Esophagus muscularis mucosa (tissue), 4 donors: ENCODE data around the gene EML3. TPM values are rescaled to one million over a fixed set of nuclear protein-coding genes. Genes with fewer than 3 reads are reported as not detected.

ENCODE experiments used
- DNase-seq: peaks from one replicate; pipeline ENCODE4 v3.0.0-alpha.2; 2017; ENCODE audit errors: extremely low spot score
- H3K27ac ChIP-seq, 4 donors: fragments of 200-600 bp; sonication (generic); replicated peaks in 1 of 4; 1 replicate in 3 of 4; 2 replicates in 1 of 4; pipeline ENCODE4 v1.5.1; 2016 to 2019; ENCODE audit warnings: mild to moderate bottlenecking in 1 of 4
- H3K27me3 ChIP-seq, 4 donors: fragments of 200-600 bp; sonication (generic); one replicate each; pipeline versions ENCODE4 v1.5.1 to v1.6.0; 2016 to 2019
- H3K36me3 ChIP-seq, 4 donors: fragments of 200-600 bp; sonication (generic); one replicate each; pipeline ENCODE4 v1.5.1; 2016 to 2019
- H3K4me1 ChIP-seq, 4 donors: fragments of 200-600 bp; sonication (generic); one replicate each; pipeline ENCODE4 v1.5.1; 2016 to 2019
- H3K4me3 ChIP-seq, 4 donors: fragments of 200-600 bp; sonication (generic); 1 replicate in 2 of 4; 2 replicates in 2 of 4; pipeline ENCODE4 v1.5.1; 2016 to 2019; ENCODE audit warnings: mild to moderate bottlenecking in 4 of 4, moderate library complexity in 1 of 4
- H3K9me3 ChIP-seq, 4 donors: fragments of 200-600 bp; sonication (generic); 1 replicate in 3 of 4; 2 replicates in 1 of 4; pipeline ENCODE4 v1.5.1; 2016 to 2019
- CTCF ChIP-seq, 3 experiments: fragments of 200-600 bp in 2 of 3; fragments of 450-650 bp in 1 of 3; sonication (generic) in 2 of 3; IDR thresholded peaks; one replicate each; pipeline ENCODE4 v1.5.1; 2017 to 2019; ENCODE audit warnings: antibody characterized with exemption in 3 of 3, mild to moderate bottlenecking in 2 of 3, moderate library complexity in 1 of 3
- EP300 ChIP-seq: sonication (generic); formaldehyde crosslinking; IDR thresholded peaks from one replicate; pipeline ENCODE4 v1.6.1; 2017; ENCODE audit warnings: antibody characterized with exemption
- POLR2A ChIP-seq: fragments of 450-650 bp; IDR thresholded peaks from one replicate; pipeline ENCODE4 v1.6.1; 2017; ENCODE audit warnings: antibody characterized with exemption, moderate library complexity, mild to moderate bottlenecking, low read depth
- POLR2AphosphoS5 ChIP-seq, 2 donors: sonication (generic); formaldehyde crosslinking; IDR thresholded peaks; one replicate each; pipeline ENCODE4 v1.6.1; 2017; ENCODE audit warnings: antibody characterized with exemption in 2 of 2
- WGBS: methylation state at CpG from one replicate; pipeline ENCODE4 v1.1.5; 2018; 5-methylcytosine and 5-hydroxymethylcytosine counted together
- intact Hi-C: fragments of 100-400 bp; cut with DNase I; formaldehyde crosslinking; loops from one replicate; pipeline ENCODE4 v1.15.1; 2023
- total RNA-seq, 4 donors: library from RNA; depleted of rRNA; stranded (reverse); fragments of >200 nt; gene quantifications; one replicate each; pipeline versions ENCODE4 v1.1.0 to v1.2.1, GENCODE V29; 2016

EML3 gene
- total RNA-seq, 4 donors from 2014 or later = 27.0 to 33.6 (median 29.0) TPM

GRCh38 chr11:62605902-62606301, 6.7 kb downstream of the EML3 start:
- Histone ChIP-seq H3K4me3 (no peak overlapping the region), H3K27me3 (no peaks in the 10 kb centered on the region), H3K9me3 (no peaks in the 10 kb centered on the region), H3K36me3 (peaks cover 13 to 70% (median 60%) of the 10 kb centered on the region in 4 donors), H3K4me1 (peaks cover 20 to 49% (median 32%) of the 10 kb centered on the region in 4 donors), H3K27ac (no peak overlapping the region)
- DNase-seq = no peak
- 95% methylated on average over 15 of the region's 15 CpGs for WGBS
- TF ChIP-seq EP300 (no peak), POLR2A (no peak), CTCF (IDR thresholded peaks at IDR 0.05) (no peak), POLR2AphosphoS5 (IDR thresholded peaks at IDR 0.05) (no peak)
- intact Hi-C loops = no loop called here

- no peaks in the 10 kb centered on the region for H3K9me3 ChIP-seq
- 81% methylated on average over 3 of the region's 6 CpGs for WGBS
- DNase-seq = no peak
- H3K4me3 ChIP-seq = no peak overlapping the region
- H3K36me3 ChIP-seq = peaks cover 13 to 66% (median 58%) of the 10 kb centered on the region in 4 donors
- no peak overlapping the region for H3K27ac ChIP-seq
- intact Hi-C loops = no loop called here
- H3K4me1 ChIP-seq = peaks cover 18 to 49% (median 31%) of the 10 kb centered on the region in 4 donors
- no peaks in the 10 kb centered on the region for H3K27me3 ChIP-seq
- TF ChIP-seq POLR2AphosphoS5 (IDR thresholded peaks at IDR 0.05) = no peak
- no peak for TF ChIP-seq EP300
- no peak for TF ChIP-seq CTCF (IDR thresholded peaks at IDR 0.05)
- no peak for TF ChIP-seq POLR2A
Measured at GRCh38 chr11:62605467-62605866, 7.1 kb downstream of the EML3 start.

GRCh38 chr11:62604460-62605120, 8.0 kb downstream of the EML3 start:
- 91% methylated on average over 13 of the region's 13 CpGs for WGBS
- intact Hi-C loops = no loop called here
- Histone ChIP-seq H3K4me1 (peaks cover 23 to 54% (median 33%) of the 10 kb centered on the region in 4 donors), H3K4me3 (no peak overlapping the region), H3K27me3 (no peaks in the 10 kb centered on the region), H3K9me3 (no peaks in the 10 kb centered on the region), H3K36me3 (peaks cover 13 to 57% (median 51%) of the 10 kb centered on the region in 4 donors), H3K27ac (no peak overlapping the region)
- no peak for TF ChIP-seq CTCF (IDR thresholded peaks at IDR 0.05)
- no peak for TF ChIP-seq POLR2A
- TF ChIP-seq POLR2AphosphoS5 (IDR thresholded peaks at IDR 0.05) = no peak
- TF ChIP-seq EP300 = no peak
- no peak for DNase-seq

- Histone ChIP-seq H3K27me3 (no peaks in the 10 kb centered on the region), H3K4me1 (peaks cover 27 to 62% (median 39%) of the 10 kb centered on the region in 4 donors), H3K4me3 (no peak overlapping the region), H3K36me3 (peaks cover 13 to 50% (median 45%) of the 10 kb centered on the region in 4 donors), H3K27ac (peak overlapping the region in 2 of 4 donors; percentile 98 to 99), H3K9me3 (no peaks in the 10 kb centered on the region)
- TF ChIP-seq CTCF (IDR thresholded peaks at IDR 0.05) = no peak
- TF ChIP-seq POLR2AphosphoS5 (IDR thresholded peaks at IDR 0.05) = no peak
- TF ChIP-seq EP300 = no peak
- TF ChIP-seq POLR2A = no peak
- no peak for DNase-seq
- intact Hi-C loops = no loop called here
- WGBS = 94% methylated on average over 8 of the region's 8 CpGs
Measured at GRCh38 chr11:62603776-62604299, 8.7 kb downstream of the EML3 start.
